HG03460 (cell line): ENCODE measurements around the gene ZDHHC24.
A peak's percentile ranks its signal among the peaks of the same experiment; 100 is the strongest.

Source experiments
- ATAC-seq: cut with Tn5 transposase; IDR thresholded peaks from one replicate; pipeline ENCODE4 v1.9.1; 2021; ENCODE audit not compliant: unreplicated experiment

Gene ZDHHC24

DNA sequence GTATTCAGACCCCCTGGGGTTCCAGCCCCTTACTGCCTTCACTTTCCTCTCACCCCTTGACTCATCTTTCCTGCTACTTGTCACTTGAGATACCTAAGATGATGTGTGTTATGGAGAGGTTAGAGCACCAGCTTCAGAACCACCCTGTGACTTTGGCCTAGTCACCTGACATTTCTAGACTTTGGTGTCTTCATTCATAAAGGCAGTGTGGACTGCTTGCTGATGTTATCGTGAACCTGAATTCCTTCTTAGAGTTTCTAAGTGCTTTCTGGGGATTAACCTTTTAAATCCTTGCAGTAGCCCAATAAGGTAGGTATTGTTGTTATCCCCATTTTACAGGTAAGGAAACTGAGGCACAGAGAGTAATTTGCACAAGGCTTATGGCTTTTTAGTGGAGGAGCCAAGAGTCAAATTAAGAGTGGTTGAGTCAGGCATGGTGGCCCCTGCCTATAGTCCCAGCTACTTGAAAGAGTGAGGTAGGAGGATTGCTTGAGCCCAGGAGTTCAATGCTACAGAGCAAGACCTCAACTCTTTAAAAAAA lies 40.5 kb downstream of the ZDHHC24 start:
- ATAC-seq = no peak

DNA sequence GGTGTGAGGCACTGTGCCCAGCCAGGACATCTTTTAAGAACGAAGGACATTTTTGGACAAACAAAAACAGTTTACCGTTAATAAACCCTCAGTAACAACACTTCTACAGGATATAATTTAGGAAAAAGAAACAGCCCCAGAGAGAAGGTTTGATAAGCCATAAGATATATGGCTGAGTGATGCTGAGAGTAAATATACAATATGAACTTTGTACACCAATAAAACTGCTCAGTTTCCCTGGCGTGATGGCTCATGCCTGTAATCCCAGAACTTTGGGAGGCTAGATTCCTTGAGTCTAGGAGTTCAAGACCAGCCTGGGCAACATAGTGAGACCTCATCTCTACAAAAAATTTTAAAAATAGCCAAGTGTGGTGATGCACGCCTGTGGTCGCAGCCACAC lies 47.3 kb downstream of the ZDHHC24 start:
- ATAC-seq = no peak

DNA sequence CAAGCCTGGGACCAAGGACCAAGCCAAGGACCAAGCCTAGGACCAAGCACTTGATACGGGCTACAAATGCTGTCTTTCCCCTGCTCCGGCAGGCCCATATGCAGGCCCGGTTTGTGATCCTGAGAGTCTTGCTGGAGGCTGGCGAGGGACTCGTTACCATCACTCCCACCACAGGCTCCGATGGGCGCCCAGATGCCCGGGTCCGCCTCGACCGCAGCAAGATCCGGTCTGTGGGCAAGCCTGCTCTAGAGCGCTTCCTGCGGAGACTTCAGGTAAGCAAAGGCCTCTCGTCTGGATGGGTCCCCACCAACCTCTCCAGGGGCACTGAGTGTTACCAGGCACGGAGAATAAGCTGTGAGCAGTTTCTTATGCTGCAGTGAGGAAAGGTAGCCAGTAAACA lies 48.6 kb downstream of the ZDHHC24 start:
- ATAC-seq = no peak

DNA sequence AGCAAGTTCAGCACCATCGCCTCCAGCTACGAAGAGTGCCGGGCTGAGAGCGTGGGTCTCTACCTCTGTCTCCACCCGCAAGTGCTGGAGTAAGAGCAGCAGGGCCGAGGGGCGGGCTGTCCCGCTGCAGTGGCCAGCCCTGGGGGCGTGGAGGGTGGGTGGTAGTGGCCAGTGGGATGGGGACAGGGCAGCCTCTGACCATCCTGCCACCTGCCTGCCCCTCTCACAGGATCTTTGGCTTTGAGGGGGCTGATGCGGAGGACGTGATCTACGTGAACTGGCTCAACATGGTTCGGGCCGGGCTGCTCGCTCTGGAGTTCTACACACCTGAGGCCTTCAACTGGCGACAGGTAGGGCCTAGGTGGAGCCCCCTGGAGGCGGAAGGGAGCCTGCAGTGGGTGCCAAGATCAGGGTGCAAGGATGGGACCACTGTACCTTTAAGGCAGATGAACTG lies 50.4 kb downstream of the ZDHHC24 start:
- ATAC-seq = no peak

DNA sequence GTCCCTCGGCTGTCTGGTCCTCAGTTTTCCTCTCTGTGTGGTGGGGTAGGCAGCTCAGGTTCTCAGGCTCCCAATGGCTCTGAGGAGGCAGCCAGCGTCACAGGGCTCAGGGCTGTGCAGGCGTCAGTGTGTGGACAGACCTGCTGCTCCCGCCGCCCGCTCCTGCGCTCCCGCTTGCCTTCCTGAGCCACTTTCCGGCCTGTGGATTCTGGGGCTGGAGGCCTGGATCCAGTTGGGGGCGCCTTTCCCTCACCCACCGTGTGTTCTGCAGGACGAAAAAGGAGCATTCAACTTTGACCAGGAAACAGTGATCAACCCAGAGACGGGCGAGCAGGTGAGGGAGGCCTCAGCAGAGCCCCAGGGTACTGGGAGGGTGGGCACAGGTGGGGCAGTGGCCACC lies 50.9 kb downstream of the ZDHHC24 start:
- ATAC-seq = no peak

DNA sequence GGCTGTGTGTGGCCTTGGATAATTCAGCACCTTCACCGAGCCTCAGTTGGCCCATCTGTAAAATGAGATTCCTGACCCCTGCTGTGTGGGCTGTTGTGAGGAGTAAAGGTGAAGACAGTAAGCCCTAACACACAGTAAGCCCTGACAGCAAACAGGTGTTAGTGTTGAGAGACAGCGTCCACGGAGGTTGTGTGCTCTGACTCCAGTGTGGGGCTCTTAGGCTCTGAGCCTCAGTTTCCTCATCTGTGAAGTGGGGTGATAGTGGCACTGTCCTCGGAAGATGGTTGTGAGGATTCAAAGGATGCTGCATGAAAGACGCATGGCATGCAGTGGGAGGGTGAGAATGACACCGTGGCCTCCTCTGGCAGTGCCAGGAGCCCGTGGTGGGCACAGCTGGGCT lies 51.4 kb downstream of the ZDHHC24 start:
- ATAC-seq = no peak

DNA sequence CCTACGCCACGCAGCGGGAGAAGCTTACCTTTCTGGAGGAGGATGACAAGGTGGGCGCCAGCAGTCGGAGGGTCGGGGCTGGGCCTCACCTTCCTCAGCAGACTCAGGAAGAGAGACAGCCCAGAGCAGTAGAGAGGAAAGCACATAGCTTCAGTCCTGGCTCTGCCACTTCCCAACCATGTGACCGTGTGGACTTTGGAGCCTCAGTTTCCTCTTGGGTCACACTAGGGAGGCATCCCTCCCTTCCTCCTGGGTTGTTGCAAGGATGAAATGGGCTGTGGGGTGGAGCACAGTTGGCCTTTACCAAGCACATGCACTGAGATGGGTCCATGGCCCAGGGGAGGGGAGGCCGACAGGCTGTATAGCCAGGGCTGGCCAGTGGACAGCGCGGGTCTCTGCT lies 52.7 kb downstream of the ZDHHC24 start:
- no peak for ATAC-seq

DNA sequence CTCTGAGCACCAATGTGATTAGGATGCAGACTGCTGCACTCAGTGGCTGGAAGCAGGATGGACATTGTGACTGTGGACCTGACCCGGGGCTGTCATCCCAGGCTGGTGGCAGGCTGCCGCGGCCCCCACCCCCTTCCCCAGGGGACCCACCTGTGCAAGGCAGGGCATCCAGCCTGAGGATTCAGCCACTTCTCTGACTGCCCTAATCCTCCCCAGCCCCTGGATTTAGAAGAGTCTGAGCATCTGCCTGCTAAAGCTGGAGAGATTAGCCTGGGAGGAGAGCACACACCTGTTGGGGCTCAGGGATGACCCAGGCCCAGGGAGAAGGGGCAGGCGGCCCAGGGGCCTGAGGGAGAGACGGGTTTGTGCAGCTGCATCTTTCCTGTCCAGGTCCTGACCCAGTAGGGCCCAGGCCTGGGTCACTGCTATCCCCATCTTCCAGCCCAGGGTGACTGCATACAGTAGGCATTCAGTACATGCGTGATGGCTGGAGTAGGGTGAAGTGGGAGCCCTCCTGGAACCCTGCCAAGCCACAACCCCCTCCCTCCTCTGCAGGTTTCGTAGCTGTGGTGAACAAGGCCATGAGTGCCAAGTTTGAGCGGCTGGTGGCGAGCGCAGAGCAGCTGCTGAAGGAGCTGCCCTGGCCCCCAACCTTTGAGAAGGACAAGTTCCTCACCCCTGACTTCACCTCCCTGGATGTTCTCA lies 53.5 kb downstream of the ZDHHC24 start:
- no peak for ATAC-seq

DNA sequence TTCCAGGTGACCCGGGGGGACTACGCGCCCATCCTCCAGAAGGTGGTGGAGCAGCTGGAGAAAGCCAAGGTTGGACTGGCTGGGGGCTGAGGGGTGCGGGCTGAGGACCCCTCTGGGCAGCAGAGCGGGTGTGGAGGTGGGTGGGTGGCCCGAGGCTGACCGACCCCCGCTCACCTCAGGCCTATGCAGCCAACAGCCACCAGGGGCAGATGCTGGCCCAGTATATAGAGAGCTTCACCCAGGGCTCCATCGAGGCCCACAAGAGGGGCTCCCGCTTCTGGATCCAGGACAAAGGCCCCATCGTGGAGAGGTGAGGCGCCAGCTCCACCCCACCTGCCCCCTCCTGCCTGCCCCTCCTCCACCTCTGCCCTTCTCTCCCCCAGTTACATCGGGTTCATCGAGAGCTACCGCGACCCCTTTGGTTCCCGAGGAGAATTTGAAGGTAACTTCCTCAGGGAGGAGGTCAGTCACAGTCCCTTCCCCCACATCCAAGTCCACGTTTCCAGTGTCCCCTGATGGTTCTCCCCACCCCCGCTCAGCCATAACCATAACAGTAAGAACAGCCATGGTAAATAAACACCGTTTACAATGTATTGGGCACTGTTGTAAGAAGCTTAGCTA lies 54.4 kb downstream of the ZDHHC24 start:
- no peak for ATAC-seq

DNA sequence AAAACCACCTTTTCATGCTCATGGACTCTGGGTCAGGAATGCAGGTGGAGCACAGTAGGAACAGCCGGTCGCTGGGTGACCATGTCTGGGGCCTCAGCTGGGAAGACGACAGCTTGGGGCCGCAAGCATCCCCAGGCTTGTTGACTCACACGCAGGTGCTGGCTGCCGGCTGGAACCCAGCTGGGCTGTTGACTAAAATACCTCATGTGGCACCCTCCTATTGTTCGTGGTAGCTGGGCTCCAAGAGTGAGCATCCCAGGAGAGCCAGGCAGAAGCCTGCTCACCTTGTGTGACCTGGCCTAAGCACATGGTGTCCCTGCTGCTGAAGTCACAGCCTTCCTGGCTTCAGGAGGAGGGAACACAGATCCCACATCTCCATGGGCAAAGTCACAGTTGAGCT lies 56.2 kb downstream of the ZDHHC24 start:
- ATAC-seq = no peak

DNA sequence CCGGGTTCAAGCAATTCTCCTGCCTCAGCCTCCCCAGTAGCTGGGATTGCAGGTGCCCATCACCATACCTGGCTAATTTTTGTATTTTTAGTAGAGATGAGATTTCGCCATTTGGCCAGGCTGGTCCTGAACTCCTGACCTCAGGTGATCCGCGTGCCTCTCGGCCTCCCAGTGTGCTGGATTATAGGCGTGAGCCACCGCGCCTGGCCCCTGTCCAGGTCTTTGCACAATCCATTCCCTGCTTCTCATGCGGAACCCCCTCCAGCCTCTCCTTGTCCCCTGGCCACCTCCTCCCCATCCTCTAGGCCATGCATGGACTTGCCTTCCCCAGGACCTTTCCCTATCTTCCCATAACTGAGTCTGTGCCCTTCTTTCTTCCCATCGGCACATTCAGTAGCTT lies 56.9 kb downstream of the ZDHHC24 start:
- no peak for ATAC-seq

DNA sequence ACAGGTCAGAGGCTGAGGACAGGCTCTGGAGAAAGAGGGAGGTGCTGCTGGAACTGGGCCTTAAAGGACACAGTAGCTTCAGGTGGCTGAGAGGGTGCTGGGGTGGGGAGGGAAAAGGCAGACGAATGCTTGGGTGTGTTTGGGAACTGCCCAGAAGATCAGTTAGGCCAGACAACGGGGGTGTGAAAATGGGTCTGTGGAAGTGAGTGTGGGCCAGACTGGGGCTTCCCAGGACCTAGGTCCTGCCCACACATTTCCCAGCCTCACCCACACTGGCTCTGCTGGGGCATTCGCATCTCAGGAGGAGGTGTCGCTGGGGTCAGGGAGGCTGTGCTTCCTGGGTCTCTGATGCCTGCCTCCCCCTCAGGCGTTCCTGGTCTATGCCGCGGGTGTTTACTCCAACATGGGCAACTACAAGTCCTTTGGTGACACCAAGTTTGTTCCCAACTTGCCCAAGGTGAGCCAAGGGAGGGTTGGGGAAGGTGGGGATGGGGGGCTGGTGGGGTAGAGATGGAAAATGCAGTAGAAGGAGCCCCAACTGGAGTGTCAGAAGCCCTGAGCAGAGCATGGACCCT lies 61.0 kb downstream of the ZDHHC24 start:
- no peak for ATAC-seq

DNA sequence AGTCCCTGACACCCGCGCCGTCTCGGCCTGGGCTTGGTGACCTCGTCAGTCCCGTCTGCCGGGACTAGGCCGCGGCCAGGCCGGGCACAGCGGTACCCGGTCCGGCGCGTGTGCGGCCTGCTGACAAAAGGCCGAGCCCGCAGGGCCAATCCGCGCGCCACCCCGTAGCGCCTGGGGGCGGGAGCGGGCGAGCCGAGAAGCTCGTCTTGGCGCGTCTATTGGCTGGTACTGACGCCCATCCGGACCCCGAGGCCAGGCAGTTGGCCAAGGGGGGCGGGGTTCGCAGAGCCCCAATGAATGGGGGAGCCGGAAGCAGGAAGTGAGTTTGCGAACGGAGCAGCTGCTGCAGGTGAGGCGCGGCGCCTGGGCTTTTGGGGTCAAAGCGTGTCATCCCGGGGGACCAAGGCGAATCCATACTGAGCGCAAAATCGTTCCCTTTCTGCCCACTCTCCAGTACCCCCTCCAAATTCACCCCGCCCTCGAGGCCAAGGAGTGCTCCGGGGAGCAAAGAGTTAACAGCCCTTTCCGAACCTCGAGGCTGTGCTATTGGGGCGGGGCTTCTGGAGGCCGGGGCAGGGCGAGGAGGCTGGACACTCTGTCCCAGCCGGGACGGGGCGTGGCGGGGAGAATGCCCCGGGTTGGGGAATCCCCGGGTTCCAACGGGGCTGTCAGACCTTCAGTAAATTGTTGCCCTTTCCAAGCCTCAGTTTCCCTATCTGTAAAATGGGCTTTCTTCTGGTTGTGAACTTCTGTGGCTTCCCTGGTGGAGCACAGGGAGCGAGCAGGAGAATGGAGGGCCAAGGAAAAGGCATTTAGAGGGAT lies 65.5 kb downstream of the ZDHHC24 start, which contains the start of gene DPP3:
TSS of gene DPP3 (plus strand) at position 318 of the 822 bp plus-strand sequence. CDS start 1,767 bp downstream, outside the sequence.
- peak; percentile 82 for ATAC-seq

DNA sequence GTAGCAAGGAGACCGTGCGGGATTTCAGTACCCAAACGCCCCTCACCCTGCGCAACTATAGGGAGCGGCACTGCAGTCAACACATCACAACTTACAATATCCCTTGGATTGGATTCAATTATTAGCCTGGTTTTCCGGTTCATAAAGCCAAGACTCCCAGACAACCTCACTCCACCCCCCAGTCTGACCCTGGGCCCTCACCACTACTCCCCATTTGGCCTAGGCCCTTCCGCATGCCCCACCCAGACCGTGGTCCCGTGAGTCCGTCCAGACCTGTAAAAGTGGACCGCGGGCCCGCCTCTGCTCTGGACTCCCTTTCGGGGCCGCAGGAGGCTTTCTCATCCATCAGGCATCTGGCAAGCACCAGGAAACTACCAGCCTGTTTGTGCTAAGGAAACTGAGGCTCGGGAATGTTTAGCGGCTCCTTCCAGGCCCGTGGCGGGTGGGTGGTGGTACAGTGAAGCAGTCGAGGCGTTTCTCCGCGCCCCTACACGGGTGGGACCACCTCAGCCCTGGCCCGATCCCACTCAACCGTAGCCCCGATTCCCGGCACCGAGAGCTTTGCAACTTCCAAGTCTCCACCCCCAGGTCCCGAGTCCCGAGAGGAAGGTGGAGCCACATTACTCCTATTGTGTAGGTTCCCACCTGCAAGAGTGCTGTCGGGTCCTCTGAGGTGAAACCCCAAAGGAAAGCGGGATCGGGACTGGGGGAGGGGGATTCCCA lies 66.3 kb downstream of the ZDHHC24 start:
- peak; percentile 1 for ATAC-seq

DNA sequence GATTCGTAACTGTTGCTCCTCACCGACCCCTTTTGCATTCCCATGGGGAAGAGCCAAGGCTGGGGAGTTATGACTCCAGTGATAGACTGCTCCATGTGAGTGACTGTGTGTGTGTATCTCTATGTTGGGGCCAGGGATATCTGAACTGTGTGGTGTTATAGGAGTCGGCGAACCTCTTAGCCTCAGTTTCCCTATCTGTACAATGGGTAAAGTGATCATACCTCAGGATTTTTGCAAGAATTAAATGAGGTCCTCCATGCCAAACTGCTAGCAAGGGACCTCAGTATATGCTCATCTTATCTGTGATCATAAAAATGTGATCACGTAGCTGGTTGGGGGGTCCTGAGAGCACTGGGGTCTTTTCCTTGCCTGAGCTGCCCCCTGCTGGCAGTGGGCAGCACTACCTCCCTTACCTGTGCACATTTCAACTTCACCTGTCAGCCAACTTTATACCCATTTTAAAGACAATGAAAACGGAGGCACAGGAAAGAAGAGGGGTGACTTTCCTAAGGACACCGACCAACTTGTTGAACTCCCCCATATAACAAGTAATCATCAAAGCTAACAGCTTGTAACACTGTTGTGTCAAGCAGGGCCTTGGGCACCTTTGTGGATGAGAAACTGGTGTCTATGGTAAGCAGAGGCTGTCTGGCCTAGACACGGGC lies 67.0 kb downstream of the ZDHHC24 start:
- no peak for ATAC-seq

DNA sequence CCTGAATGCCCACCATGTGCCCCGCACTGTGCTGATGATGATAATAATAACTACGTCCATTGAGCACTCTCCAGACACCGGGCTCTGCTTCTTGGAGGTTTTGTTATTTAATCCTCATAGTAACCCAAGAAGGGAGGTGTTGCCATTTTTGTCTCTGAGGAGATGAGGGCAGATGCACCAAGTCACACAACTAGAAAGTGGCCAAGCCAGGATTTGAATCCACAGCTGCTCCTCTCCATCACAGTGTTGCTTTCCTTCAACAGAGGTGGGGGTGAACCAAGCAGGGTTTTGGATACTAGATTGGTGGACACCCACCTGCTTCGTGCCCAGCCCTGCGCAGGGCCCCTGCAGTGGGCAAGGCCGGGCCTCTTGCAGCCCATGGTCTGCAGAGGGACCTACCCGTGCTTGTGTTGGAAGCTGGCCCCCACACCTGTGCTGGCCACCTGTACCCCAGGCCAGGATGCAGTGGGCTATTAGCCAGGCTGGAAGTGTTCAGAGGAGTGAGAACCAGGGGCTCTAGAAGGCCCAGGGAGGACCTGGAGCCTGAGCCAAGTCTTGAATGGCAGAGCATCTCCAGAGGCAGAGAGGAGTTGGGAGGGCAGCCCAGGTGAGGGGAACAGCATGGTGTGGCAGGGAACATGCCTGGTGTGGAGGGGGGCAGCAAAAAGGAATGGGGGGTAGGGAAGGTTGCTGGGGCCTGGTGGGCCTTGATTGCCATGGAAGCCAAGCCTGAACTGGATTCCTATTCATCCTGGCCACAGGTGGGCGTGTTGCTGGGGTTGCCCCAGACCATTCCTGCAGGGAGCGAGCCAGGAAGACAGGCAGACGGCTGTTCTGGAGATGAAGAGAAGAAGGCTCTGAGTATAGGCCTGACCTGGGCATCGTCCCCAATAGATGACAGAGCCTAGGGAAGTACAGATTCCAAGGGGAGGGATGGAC lies 68.3 kb downstream of the ZDHHC24 start:
- ATAC-seq = no peak

DNA sequence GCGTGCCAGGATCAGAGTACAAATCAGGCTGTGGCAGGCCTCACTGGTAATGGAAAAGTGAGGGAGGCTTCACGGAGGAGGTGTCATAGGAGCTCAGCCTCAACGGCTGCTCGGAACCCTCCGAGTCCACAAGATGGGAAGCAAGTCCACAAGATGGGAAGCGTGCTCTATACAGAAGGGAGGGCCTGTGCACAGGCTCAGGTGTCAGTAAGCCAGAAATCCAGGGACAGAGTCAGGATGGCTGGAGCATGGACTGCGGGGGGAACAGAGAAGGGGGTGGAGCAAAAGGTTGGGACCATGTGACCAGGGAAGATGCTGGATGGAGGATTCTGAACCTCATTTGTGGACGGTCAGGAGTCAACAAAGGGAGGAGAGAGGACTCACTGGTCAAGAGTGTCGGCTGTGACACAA lies 69.0 kb downstream of the ZDHHC24 start:
- ATAC-seq = no peak

DNA sequence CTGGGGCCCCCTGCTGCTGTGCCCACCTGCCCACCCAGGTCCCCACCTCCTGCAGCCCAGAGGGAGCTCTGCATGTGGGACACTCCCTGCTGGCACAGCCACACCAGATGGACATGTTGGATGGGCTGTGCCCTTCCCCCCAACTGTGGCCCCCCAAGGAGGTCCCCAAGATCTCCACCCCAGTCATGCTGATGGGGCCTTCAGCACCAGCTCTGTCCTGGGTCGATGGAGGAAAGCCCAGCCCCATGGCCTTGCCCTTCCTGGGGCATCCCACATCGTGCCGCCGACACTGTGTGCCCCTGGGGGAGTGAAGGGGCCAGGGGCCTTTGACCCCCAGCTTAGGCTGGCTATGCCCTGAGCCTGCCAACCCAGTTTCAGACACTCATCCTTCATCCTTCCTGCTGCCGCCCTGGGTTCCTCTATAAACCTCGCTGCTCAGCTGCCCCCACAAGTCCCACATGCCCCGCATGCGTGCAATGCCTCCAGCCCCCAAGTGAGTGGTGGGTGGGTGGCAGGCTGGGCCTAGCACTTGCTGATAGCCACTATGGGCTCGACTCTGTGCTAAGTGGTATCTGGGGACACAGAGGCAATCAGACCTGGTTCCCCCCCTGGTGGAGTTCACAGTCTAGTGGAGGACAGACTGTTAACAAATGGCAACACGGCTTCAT lies 69.5 kb downstream of the ZDHHC24 start:
- no peak for ATAC-seq
